Psoas muscle (tissue), 8 donors: ENCODE results near the gene RNF41. TPM values are rescaled to one million over a fixed set of nuclear protein-coding genes. Genes with fewer than 3 reads are reported as not detected.
"Not testable (repeated sequence)": the region's sequence is repeated elsewhere in the genome, so short reads cannot be mapped to it uniquely, and the experiment has no call there.

Source experiments
- ATAC-seq, 4 donors: fragments of 200-7000 bp; cut with Tn5 transposase; one replicate each; pipeline ENCODE4 v1.9.1; 2020; ENCODE audit warnings: moderate library complexity in 3 of 4, mild to moderate bottlenecking in 2 of 4
- DNase-seq, 2 donors: peaks; one replicate each; pipeline ENCODE4 v3.0.0-alpha.2; 2020
- H3K27ac ChIP-seq: fragments of 200-600 bp; one replicate; pipeline ENCODE4 v1.8.0; 2022
- H3K27me3 ChIP-seq, 3 donors: fragments of 200-600 bp in 1 of 3; one replicate each; pipeline versions ENCODE4 v1.6.1 to v1.8.0; 2013 to 2022; ENCODE audit warnings: low read length in 2 of 3, mild to moderate bottlenecking in 2 of 3, moderate library complexity in 1 of 3; ENCODE audit not compliant: insufficient read depth in 3 of 3
- H3K36me3 ChIP-seq, 2 donors: fragments of 200-600 bp in 1 of 2; one replicate each; pipeline versions ENCODE4 v1.6.1 to v1.8.0; 2013 to 2022; ENCODE audit warnings: low read depth in 1 of 2, mild to moderate bottlenecking in 1 of 2, moderate library complexity in 1 of 2; ENCODE audit not compliant: insufficient read depth in 1 of 2
- H3K4me1 ChIP-seq: fragments of 200-600 bp; one replicate; pipeline ENCODE4 v1.8.0; 2022
- H3K4me3 ChIP-seq: fragments of 200-600 bp; one replicate; pipeline ENCODE4 v1.8.0; 2022; ENCODE audit warnings: mild to moderate bottlenecking
- H3K9me3 ChIP-seq: fragments of 200-600 bp; one replicate; pipeline ENCODE4 v1.8.0; 2022
- CTCF ChIP-seq: fragments of 200-600 bp; IDR thresholded peaks from one replicate; pipeline ENCODE4 v1.8.0; 2022; ENCODE audit warnings: antibody characterized with exemption
- WGBS, 3 donors: extraction: QIAGEN DNeasy Blood & Tissue Kit; methylation state at CpG; one replicate each; pipeline versions ENCODE4 v1.1.6 to v1.1.7; 2013; 5-methylcytosine and 5-hydroxymethylcytosine counted together
- intact Hi-C, 2 donors: fragments of 100-400 bp; cut with DNase I; formaldehyde crosslinking; loops; one replicate each; pipeline versions ENCODE4 v1.11.0 to v1.14.2; 2022
- polyA plus RNA-seq, 3 donors: library from polyadenylated mRNA; stranded (reverse); fragments of 200-250 nt; gene quantifications; one replicate each; pipeline ENCODE4 v1.2.3, GENCODE V29; 2013
- total RNA-seq, 4 donors: library from RNA; stranded (reverse); fragmentation: NEBNext Ultra II Directional in 2 of 4; extraction: Animal tissue kit (Norgen Biotek cat#: 25700) in 2 of 4; gene quantifications; one replicate each; pipeline versions ENCODE4 v1.2.1 to v1.2.4, GENCODE V29; 2021 to 2023
- donor health status: healthy with polysubstance abuse.
- donor health status: DM: no; HTN: no; CAD: no; lungs with moderate emphysema.
- donor health status: Bipolar disorder and iron deficiency.
- donor health status: healthy.
- donor health status: DM: yes; HTN: yes; CAD: no.
- donor health status: DM: no; HTN: no; CAD: no.
- donor health status: DM: no; HTN: no; CAD: no.
- donor health status: DM: yes; HTN: yes; CAD: no.

RNF41 gene
- total and polyA plus RNA-seq, 7 donors = 21.9 to 54.9 (median 28.1) TPM

DNA sequence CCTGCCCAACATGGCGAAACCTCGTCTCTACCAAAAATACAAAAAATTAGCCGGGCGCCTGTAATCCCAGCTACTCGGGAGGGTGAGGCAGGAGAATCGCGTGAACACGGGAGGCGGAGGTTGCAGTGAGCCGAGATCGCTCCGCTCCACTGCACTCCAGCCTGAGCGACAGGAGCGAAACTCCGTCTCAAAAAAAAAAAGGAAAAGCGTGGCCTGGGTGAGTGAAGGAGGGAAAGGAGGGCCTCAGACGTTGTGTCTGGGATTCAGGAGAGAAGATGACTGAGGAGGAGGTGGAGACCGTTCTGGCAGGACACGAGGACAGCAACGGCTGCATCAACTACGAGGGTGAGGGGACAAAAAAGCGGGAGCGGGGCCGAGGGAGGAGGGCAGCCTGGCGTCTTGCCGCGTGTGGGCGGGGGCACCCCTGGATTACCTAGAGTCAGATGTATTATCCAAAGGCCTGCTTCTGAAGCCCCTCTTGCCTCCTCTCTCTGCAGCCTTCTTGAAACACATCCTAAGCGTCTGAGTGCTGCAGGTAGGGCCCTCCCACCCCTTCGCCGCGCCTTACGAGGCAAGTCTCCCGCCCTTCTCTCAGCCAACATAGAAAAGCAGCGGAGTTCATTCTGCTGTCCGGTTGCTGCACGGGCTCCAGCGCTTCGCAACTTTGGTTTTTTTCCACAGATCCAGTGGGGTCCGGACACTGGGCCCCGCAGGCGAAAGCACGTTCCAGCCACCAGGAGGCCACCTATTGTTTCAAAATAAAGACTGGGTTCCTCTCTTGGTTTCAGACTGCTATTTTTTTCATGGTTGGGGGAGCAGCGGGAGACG is 64.3 kb downstream of the RNF41 start:
- H3K4me3 ChIP-seq = peak overlapping the region; percentile 95
- 13 to 15% (median 13%) methylated on average over 42 to 45 of the region's 45 CpGs for WGBS, 3 donors
- no peaks in the 10 kb centered on the region for H3K27me3 ChIP-seq
- H3K27ac ChIP-seq = peak overlapping the region; percentile 94
- H3K36me3 ChIP-seq = peaks cover 18 to 30% of the 10 kb centered on the region in 2 donors
- H3K9me3 ChIP-seq = no peaks in the 10 kb centered on the region
- intact Hi-C loops = loop anchor here (2.0 to 5.0 kb wide), 2 partner anchors 35 kb away; no protein-coding TSS in a partner anchor
- peak; percentile 18 to 58 (median 32) for ATAC-seq
- peak; percentile 49 for TF ChIP-seq CTCF
- peaks cover 37% of the 10 kb centered on the region for H3K4me1 ChIP-seq
- DNase-seq = peak; percentile 77 to 89

DNA sequence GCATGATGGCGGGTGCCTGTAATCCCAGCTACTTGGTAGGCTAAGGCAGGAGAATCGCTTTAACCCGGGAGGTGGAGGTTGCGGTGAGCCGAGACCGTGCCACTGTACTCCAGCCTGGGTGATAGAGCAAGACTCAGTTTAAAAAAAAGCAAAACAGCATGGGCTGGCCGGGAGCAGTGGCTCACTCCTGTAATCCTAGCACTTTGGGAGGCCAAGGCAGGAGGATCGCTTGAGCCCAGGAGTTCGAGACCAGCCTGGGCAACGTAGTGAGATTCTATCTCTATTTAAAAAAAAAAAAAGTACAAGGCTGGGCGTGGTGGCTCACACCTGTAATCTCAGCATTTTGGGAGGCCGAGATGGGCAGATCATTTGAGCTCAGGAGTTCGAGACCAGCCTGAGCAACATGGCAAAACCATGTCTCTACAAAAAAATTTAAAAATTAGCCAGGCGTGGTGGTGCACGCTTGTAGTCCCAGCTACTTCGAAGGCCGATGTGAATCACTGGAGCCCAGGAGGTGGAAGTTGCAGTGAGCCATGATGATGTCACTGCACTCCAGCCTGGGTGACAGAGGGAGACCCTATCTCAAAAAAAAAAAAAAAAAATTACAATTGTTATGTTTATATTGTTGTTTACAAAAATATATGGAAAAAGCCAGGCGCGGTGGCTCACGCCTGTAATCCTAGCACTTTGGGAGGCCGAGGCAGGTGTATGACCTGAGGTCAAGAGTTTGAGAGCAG is 65.1 kb downstream of the RNF41 start:
- Histone ChIP-seq H3K27ac (peak overlapping the region; percentile 94), H3K4me3 (peak overlapping the region; percentile 95), H3K36me3 (peaks cover 15 to 23% of the 10 kb centered on the region in 2 donors), H3K4me1 (peaks cover 36% of the 10 kb centered on the region)
- DNase-seq, ATAC-seq, H3K27me3 ChIP-seq, H3K9me3 ChIP-seq: not testable (repeated sequence)
- intact Hi-C loops = loop anchor here in 1 of 2 donors (5.0 kb wide), 1 partner anchor 34 kb away; no protein-coding TSS in a partner anchor
- WGBS, 3 donors = 93 to 95% (median 93%) methylated on average over 21 of the region's 21 CpGs

- TF ChIP-seq CTCF = no peak
- Histone ChIP-seq H3K27ac (peak overlapping the region; percentile 15), H3K4me3 (peak overlapping the region; percentile 75), H3K9me3 (no peaks in the 10 kb centered on the region), H3K36me3 (peaks cover 7 to 10% of the 10 kb centered on the region in 2 donors), H3K27me3 (no peaks in the 10 kb centered on the region), H3K4me1 (peaks cover 34% of the 10 kb centered on the region)
- intact Hi-C loops = loop anchor here in 1 of 2 donors (5.0 kb wide), 1 partner anchor 33 kb away; no protein-coding TSS in a partner anchor
- DNase-seq (no peak), ATAC-seq (no peak)
- 84 to 91% (median 87%) methylated on average over 11 of the region's 11 CpGs for WGBS, 3 donors
These were observed 66.4 kb downstream of the RNF41 start for GRCh38 chr12:56155256-56155845.

GRCh38 chr12:56154818-56155217 is 66.9 kb downstream of the RNF41 start:
- ATAC-seq (no peak), DNase-seq (no peak)
- Histone ChIP-seq H3K36me3 (peaks cover 4 to 8% of the 10 kb centered on the region in 2 donors), H3K27me3 (no peaks in the 10 kb centered on the region), H3K4me1 (peaks cover 30% of the 10 kb centered on the region), H3K9me3 (no peaks in the 10 kb centered on the region), H3K27ac (peak overlapping the region; percentile 90), H3K4me3 (peak overlapping the region; percentile 75)
- intact Hi-C loops = loop anchor here in 1 of 2 donors (5.0 kb wide), 1 partner anchor 33 kb away; no protein-coding TSS in a partner anchor
- TF ChIP-seq CTCF = no peak
- WGBS, 3 donors = 73 to 79% (median 74%) methylated on average over 5 of the region's 5 CpGs
